ENCODE data around the gene PAX8. TPM values are rescaled to one million over a fixed set of nuclear protein-coding genes. Genes with fewer than 3 reads are reported as not detected.

The PAX8 gene
- total RNA-seq, 4 donors from 2014 or later: 0.62 to 2.5 (median 1.1) TPM; not detected in 1

DNA sequence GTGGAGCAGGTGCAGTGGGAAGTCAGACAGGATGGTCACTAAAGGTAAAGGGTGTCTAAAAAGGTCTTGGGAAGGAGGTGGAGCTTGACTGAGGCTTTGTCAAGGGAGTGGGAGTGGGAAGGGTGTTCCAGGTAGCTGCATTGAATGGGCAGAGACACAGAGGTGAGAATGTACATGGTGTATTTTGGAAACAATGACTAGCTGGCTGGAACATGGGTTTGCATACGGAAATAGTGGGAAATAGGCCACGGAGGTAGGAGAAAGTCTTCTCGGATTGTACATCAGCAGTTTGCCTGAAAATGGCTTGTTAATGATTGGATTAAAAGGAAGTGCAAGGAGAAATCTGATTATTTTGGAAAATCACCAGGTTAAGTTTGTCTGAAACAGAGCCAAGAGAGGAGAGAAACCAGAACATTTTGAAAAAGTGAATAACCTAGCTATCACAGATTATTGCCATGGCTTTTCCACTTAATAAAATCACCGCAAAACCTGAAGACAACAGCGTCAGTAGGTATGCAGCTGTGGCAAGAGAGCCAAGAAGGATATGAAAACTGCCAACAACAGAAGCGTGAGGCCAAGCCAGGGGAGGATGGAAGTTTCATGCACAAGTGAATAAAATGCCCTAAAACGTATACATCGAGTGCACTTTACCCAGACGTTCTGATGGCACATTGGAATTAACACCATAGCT, 13.9 kb downstream of the PAX8 start:
- no peak overlapping the region for H3K27ac ChIP-seq
- peaks cover 0 to 28% of the 10 kb centered on the region in 2 donors for H3K36me3 ChIP-seq
- 40 to 52% methylated on average over 6 to 8 of the region's 9 CpGs for WGBS, 2 donors (ENCODE audit: low coverage in 1 of 2)
- ATAC-seq: no peak
- no peak for TF ChIP-seq POLR2A (IDR thresholded peaks at IDR 0.05)
- no peak for TF ChIP-seq POLR2AphosphoS5 (IDR thresholded peaks at IDR 0.05)
- TF ChIP-seq, protein P1, sequence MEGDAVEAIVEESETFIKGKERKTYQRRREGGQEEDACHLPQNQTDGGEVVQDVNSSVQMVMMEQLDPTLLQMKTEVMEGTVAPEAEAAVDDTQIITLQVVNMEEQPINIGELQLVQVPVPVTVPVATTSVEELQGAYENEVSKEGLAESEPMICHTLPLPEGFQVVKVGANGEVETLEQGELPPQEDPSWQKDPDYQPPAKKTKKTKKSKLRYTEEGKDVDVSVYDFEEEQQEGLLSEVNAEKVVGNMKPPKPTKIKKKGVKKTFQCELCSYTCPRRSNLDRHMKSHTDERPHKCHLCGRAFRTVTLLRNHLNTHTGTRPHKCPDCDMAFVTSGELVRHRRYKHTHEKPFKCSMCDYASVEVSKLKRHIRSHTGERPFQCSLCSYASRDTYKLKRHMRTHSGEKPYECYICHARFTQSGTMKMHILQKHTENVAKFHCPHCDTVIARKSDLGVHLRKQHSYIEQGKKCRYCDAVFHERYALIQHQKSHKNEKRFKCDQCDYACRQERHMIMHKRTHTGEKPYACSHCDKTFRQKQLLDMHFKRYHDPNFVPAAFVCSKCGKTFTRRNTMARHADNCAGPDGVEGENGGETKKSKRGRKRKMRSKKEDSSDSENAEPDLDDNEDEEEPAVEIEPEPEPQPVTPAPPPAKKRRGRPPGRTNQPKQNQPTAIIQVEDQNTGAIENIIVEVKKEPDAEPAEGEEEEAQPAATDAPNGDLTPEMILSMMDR (IDR thresholded peaks at IDR 0.05): no peak
- TF ChIP-seq EP300 (IDR thresholded peaks at IDR 0.05): no peak
- H3K4me3 ChIP-seq: no peak overlapping the region
- no peaks in the 10 kb centered on the region for H3K9me3 ChIP-seq
- no peaks in the 10 kb centered on the region for H3K27me3 ChIP-seq
- peaks cover 0 to 12% (median 3%) of the 10 kb centered on the region in 3 donors for H3K4me1 ChIP-seq

DNA sequence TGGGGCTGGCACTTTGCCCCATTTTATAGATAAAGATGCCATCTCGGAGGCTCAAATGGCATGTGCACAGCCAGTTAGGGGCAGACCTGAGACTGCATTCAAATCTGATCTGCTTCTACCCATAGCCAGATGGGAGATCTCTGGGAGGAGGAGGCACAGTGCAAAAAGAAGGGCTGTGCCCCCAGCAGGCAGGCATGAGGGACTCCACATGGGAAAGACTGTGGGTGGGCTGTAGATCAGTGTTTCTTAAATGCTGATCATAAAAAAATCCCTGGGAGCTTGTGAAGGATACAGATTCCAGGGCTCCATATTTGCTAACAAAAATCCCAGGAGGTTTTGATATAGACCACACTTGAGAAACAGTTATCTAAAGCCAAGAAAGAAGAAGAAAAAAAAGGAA, 15.2 kb downstream of the PAX8 start:
- H3K27me3 ChIP-seq: no peaks in the 10 kb centered on the region
- no peaks in the 10 kb centered on the region for H3K9me3 ChIP-seq
- no peak for TF ChIP-seq POLR2AphosphoS5 (IDR thresholded peaks at IDR 0.05)
- TF ChIP-seq POLR2A (IDR thresholded peaks at IDR 0.05): no peak
- TF ChIP-seq, protein P1 (IDR thresholded peaks at IDR 0.05): no peak
- TF ChIP-seq EP300 (IDR thresholded peaks at IDR 0.05): no peak
- no peak overlapping the region for H3K27ac ChIP-seq
- peaks cover 0 to 21% of the 10 kb centered on the region in 2 donors for H3K36me3 ChIP-seq
- WGBS, 2 donors (ENCODE audit: low coverage in 1 of 2): 38 to 88% methylated on average over 1 of the region's 1 CpG
- no peak overlapping the region for H3K4me3 ChIP-seq
- H3K4me1 ChIP-seq: peaks cover 0 to 13% (median 3%) of the 10 kb centered on the region in 3 donors
- ATAC-seq: no peak

DNA sequence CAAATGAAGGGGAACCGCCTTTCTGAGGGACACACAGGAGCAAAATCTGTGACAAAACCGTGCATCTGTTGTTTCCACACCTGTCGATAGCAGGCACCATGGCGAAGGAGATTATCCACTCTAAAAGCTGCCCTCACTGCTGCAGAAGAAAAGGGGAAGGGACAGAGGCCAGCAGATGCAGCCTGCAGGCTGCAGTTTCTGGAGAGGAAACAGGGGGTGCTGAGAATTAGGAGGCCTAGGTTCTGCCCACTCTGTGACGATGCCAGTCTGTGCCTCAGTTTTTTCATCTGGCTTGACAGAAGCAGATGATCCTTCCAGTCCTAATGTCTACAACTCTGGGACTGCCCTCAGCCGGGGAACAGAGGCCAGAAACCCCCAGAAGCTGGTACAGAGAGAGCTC, 17.7 kb downstream of the PAX8 start:
- H3K36me3 ChIP-seq: peaks cover 0 to 6% of the 10 kb centered on the region in 2 donors
- no peak for ATAC-seq
- 93 to 100% methylated on average over 1 to 5 of the region's 6 CpGs for WGBS, 2 donors (ENCODE audit: low coverage in 1 of 2)
- no peak for TF ChIP-seq POLR2AphosphoS5 (IDR thresholded peaks at IDR 0.05)
- TF ChIP-seq, protein P1 (IDR thresholded peaks at IDR 0.05): no peak
- TF ChIP-seq EP300 (IDR thresholded peaks at IDR 0.05): no peak
- no peak for TF ChIP-seq POLR2A (IDR thresholded peaks at IDR 0.05)
- H3K4me1 ChIP-seq: peaks cover 0 to 30% (median 3%) of the 10 kb centered on the region in 3 donors
- H3K27ac ChIP-seq: no peak overlapping the region
- no peaks in the 10 kb centered on the region for H3K27me3 ChIP-seq
- H3K9me3 ChIP-seq: no peaks in the 10 kb centered on the region
- no peak overlapping the region for H3K4me3 ChIP-seq

DNA sequence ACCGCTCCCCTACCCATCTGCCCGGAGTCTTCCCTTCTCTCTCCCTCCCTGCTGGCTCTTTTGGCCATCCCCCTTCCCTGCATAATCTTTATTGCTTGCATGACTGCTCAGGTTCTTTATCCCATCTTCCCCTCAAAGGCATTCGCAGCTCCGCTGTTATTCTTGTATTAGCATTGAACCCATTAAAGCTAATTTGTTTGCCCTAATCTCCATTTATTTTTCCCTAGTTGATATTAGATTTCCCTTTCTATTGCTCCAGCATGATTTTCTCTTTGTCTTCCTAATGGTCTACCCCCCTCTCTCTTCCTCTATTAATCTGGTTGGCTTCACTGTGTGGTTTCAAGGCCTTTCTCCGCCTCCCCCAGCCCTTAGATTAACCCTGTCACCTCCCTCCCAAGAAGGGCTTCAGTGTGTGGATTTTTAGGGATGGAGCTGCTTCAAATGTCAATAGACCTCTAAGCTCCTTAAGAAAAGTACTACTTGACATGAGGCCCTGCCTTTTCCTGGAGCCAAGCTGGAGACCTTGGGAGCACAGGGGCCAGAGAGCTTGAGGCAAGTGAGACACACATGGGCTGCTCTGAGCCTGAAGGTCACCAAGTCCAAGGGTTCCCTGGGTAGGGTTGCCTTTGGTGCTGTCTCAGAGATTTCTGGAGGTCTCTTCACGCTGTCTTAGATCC, 20.1 kb downstream of the PAX8 start:
- no peaks in the 10 kb centered on the region for H3K9me3 ChIP-seq
- H3K4me3 ChIP-seq: no peak overlapping the region
- no peak for ATAC-seq
- peaks cover 0 to 18% (median 0%) of the 10 kb centered on the region in 3 donors for H3K4me1 ChIP-seq
- TF ChIP-seq, protein P1 (IDR thresholded peaks at IDR 0.05): no peak
- TF ChIP-seq POLR2AphosphoS5 (IDR thresholded peaks at IDR 0.05) (no peak), EP300 (IDR thresholded peaks at IDR 0.05) (no peak), POLR2A (IDR thresholded peaks at IDR 0.05) (no peak)
- H3K27me3 ChIP-seq: no peaks in the 10 kb centered on the region
- peaks cover 0 to 9% of the 10 kb centered on the region in 2 donors for H3K36me3 ChIP-seq
- 81 to 82% methylated on average over 4 to 5 of the region's 6 CpGs for WGBS, 2 donors (ENCODE audit: low coverage in 1 of 2)
- no peak overlapping the region for H3K27ac ChIP-seq

Data from gastroesophageal sphincter (tissue), 4 donors.